ENCODE data around the gene AFAP1.
"Not testable (repeated sequence)": the region's sequence is repeated elsewhere in the genome, so short reads cannot be mapped to it uniquely, and the experiment has no call there.

Gene AFAP1

DNA sequence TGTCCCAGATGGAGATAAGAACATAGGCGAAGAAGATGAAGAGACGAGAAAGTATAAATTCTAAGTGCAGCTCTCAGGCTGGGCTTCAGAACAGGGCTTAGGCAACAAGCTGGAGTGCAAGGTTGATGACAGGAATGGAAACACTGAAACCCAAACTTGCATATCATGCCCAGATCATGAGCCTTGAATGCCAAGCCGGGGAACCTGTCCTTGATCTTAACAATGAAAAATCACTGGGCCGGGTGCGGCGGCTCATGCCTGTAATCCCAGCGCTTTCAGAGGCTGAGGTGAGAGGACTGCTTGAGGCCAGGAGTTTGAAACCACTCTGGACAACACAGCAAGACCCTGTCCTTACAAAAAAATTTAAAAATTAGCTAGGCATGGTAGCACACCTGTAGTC is 17.2 kb downstream of the AFAP1 start:
- TF ChIP-seq, protein P1, sequence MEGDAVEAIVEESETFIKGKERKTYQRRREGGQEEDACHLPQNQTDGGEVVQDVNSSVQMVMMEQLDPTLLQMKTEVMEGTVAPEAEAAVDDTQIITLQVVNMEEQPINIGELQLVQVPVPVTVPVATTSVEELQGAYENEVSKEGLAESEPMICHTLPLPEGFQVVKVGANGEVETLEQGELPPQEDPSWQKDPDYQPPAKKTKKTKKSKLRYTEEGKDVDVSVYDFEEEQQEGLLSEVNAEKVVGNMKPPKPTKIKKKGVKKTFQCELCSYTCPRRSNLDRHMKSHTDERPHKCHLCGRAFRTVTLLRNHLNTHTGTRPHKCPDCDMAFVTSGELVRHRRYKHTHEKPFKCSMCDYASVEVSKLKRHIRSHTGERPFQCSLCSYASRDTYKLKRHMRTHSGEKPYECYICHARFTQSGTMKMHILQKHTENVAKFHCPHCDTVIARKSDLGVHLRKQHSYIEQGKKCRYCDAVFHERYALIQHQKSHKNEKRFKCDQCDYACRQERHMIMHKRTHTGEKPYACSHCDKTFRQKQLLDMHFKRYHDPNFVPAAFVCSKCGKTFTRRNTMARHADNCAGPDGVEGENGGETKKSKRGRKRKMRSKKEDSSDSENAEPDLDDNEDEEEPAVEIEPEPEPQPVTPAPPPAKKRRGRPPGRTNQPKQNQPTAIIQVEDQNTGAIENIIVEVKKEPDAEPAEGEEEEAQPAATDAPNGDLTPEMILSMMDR (IDR thresholded peaks at IDR 0.05), result no peak
- no peak for TF ChIP-seq ZFX (IDR thresholded peaks at IDR 0.05; ENCODE audit: borderline replicate concordance)
- H3K27ac ChIP-seq, result no peak overlapping the region

DNA sequence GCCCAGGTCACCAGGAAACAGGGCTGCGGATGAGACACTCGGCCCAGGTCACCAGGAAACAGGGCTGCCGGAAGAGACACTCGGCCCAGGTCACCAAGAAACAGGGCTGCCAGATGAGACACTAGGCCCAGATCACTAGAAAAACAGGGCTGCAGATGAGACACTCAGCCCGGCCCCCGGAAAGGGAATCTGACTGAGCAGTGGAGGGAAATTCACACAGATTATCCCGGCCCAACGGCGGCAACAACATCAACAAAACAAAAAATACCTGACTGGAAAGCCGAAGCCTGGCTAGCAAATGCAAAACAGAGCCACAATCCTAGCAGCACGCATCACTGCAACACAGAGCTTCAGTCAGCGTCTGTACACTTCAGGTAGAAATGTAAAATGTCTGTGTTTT is 20.7 kb downstream of the AFAP1 start:
- no peak for TF ChIP-seq ZFX (IDR thresholded peaks at IDR 0.05; ENCODE audit: borderline replicate concordance)
- TF ChIP-seq, protein P1 (IDR thresholded peaks at IDR 0.05), result no peak
- no peak overlapping the region for H3K27ac ChIP-seq

- not testable (repeated sequence) for H3K27ac ChIP-seq
These were observed 21.5 kb downstream of the AFAP1 start for GRCh38 chr4:7918187-7918586.

GRCh38 chr4:7917669-7918068 is 22.0 kb downstream of the AFAP1 start:
- no peak overlapping the region for H3K27ac ChIP-seq
- TF ChIP-seq, protein P1 (IDR thresholded peaks at IDR 0.05), result no peak
- no peak for TF ChIP-seq ZFX (IDR thresholded peaks at IDR 0.05; ENCODE audit: borderline replicate concordance)

- H3K27ac ChIP-seq, result no peak overlapping the region
- TF ChIP-seq, protein P1 (IDR thresholded peaks at IDR 0.05), result no peak
- TF ChIP-seq ZFX (IDR thresholded peaks at IDR 0.05; ENCODE audit: borderline replicate concordance), result no peak
These were observed 23.8 kb downstream of the AFAP1 start for GRCh38 chr4:7915875-7916242.

DNA sequence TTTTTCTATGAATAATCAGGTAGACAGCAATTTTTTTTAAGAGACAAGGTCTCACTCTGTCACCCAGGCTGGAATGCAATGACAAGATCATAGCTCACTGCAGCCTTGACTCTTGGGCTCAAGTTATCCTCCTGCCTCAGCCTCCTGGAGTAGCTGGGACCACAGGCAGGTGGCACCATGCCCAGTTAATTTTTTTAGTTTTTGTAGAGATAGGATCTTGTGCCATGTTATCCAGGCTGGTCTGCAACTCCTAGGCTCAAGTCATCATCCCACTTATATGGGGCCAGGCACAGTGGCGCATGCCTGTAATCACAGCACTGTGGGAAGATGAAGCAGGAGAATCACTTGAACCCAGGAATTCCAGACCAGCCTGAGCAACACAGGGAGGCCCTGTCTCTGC is 26.8 kb downstream of the AFAP1 start:
- H3K27ac ChIP-seq, result no peak overlapping the region
- TF ChIP-seq, protein P1 (IDR thresholded peaks at IDR 0.05), result no peak
- TF ChIP-seq ZFX (IDR thresholded peaks at IDR 0.05; ENCODE audit: borderline replicate concordance), result no peak

DNA sequence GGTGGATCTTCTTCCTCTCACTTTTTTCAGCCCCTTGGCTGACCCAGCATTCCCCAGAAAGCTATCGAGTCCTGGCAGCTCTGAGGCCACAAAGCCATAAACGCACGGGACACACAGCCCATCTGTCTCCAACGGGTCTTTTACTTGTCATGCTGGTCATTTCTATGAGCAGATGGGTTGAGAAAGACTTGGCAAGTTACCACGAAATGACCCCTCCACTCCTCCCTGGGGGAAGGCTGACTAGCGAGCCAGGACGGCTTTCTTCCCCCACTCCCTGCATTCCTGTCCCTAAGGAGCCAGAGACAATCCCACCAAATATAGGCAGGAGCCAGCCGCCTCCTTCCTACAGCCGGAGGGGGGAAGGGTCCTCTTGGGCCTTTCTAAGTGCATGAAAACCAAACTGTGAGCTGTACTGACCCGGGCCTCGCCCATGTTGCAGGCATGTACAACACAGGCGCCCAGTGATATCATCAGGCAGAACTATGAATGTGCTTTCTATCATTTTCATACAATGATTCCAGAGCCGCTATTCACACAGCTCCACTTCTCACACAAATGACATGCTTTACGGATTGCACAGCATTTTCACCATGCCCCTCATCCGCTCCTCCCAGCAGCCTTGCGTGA is 28.6 kb downstream of the AFAP1 start:
- H3K27ac ChIP-seq, result no peak overlapping the region
- TF ChIP-seq, protein P1 (IDR thresholded peaks at IDR 0.05), result no peak
- no peak for TF ChIP-seq ZFX (IDR thresholded peaks at IDR 0.05; ENCODE audit: borderline replicate concordance)
